Urinary bladder (tissue), 4 donors: Measurements from ENCODE around the gene FMNL3. TPM values are rescaled to one million over a fixed set of nuclear protein-coding genes. Genes with fewer than 3 reads are reported as not detected.

Source experiments
- DNase-seq: peaks from one replicate; pipeline ENCODE4 v3.0.0-alpha.2; 2015; ENCODE audit errors: extremely low spot score
- H3K27ac ChIP-seq: one replicate; pipeline ENCODE4 v1.5.1; 2013; ENCODE audit warnings: low read depth, mild to moderate bottlenecking, moderate library complexity
- H3K36me3 ChIP-seq: one replicate; pipeline ENCODE4 v1.6.1; 2013; ENCODE audit warnings: mild to moderate bottlenecking, moderate library complexity; ENCODE audit not compliant: insufficient read depth
- H3K4me1 ChIP-seq: one replicate; pipeline ENCODE4 v1.6.1; 2013; ENCODE audit warnings: mild to moderate bottlenecking, moderate library complexity; ENCODE audit not compliant: insufficient read depth
- H3K4me3 ChIP-seq: one replicate; pipeline ENCODE4 v1.5.1; 2013; ENCODE audit warnings: low read depth, low read length
- WGBS: extraction: QIAGEN DNeasy Blood & Tissue Kit; methylation state at CpG from one replicate; pipeline ENCODE4 v1.1.7; 2013; 5-methylcytosine and 5-hydroxymethylcytosine counted together
- polyA plus RNA-seq: library from polyadenylated mRNA; stranded (reverse); fragments of 200-250 nt; gene quantifications from one replicate; pipeline ENCODE4 v1.2.3, GENCODE V29; 2013
- total RNA-seq: library from RNA; depleted of rRNA; stranded (reverse); fragments of >200 nt; gene quantifications from one replicate; pipeline ENCODE4 v1.2.3, GENCODE V29; 2014
- donor health status: healthy with polysubstance abuse.
- donor health status: healthy.

The FMNL3 gene
- total and polyA plus RNA-seq, 2 donors: 8.1 to 28.9 TPM

- no peak for DNase-seq
- WGBS: 96% methylated on average over 3 of the region's 3 CpGs
- Histone ChIP-seq H3K4me3 (no peak overlapping the region), H3K4me1 (no peaks in the 10 kb centered on the region), H3K36me3 (no peaks in the 10 kb centered on the region), H3K27ac (no peak overlapping the region)
Observed at GRCh38 chr12:49661746-49662145, 45.5 kb downstream of the FMNL3 start.

- no peak overlapping the region for H3K4me3 ChIP-seq
- no peaks in the 10 kb centered on the region for H3K4me1 ChIP-seq
- no peak overlapping the region for H3K27ac ChIP-seq
- WGBS: 95% methylated on average over 3 of the region's 3 CpGs
- no peak for DNase-seq
- no peaks in the 10 kb centered on the region for H3K36me3 ChIP-seq
Observed at GRCh38 chr12:49661191-49661590, 46.0 kb downstream of the FMNL3 start.

- DNase-seq: no peak
- Histone ChIP-seq H3K27ac (no peak overlapping the region), H3K4me1 (no peaks in the 10 kb centered on the region), H3K36me3 (no peaks in the 10 kb centered on the region), H3K4me3 (no peak overlapping the region)
- WGBS: 76% methylated on average over 1 of the region's 1 CpG
Observed at GRCh38 chr12:49659753-49660152, 47.5 kb downstream of the FMNL3 start.

DNA sequence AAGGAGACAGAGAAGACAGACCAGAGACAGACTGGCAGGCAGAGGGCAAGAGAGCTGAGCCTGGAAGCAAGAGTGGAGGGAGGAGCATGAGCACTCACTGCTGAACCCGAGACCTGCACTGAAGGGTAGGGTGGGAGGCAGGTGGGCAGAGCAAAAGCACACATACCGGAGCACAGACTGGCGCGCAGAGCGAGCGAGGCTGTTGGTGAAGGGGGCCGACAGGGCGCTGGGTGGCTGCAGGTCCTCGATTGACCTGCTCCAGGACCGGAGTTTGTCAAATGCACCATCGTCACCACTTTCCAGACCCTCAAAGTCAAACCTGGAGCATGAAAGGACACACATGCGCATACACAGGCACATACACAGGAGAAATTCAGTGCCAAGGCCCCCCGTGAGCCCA, 48.9 kb downstream of the FMNL3 start:
- no peaks in the 10 kb centered on the region for H3K4me1 ChIP-seq
- 97% methylated on average over 13 of the region's 13 CpGs for WGBS

DNA sequence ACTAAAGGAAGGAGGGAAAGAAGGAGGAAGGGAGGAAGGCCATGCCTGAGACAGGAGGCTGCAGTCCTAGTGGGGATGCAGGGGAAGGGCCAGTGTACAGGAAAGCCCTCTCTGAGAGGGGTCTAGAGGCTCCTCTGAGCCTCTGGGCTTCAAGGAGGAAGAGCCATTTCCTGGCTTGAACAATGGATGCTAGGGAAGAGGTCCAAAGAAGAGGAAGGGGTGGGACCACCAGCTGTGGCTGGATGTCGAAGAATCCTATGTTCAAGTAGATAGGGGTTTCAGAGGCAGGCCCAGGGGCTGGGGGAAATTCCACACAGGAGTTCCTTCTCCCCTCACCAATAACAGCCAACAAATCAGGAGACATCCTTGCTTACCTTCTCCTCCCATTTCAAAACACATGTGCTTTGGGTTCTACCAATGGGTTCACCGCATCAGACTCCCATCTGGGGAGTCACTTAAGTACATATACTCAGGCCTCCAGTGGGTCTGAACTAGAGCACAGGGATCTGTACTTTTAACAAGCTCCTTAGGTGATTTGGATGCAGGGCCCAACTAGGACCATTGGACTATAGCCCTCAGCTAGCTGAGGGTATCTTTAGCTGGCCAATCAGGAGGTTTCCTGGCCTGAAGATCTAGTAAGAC, 51.5 kb downstream of the FMNL3 start:
- no peak for DNase-seq
- Histone ChIP-seq H3K27ac (no peak overlapping the region), H3K4me3 (no peak overlapping the region), H3K36me3 (no peaks in the 10 kb centered on the region), H3K4me1 (no peaks in the 10 kb centered on the region)
- 88% methylated on average over 2 of the region's 2 CpGs for WGBS

More for the DNA sequence above, 48.9 kb downstream of the FMNL3 start:
- Histone ChIP-seq H3K4me3 (no peak overlapping the region), H3K36me3 (no peaks in the 10 kb centered on the region), H3K27ac (no peak overlapping the region)
- DNase-seq: no peak

DNA sequence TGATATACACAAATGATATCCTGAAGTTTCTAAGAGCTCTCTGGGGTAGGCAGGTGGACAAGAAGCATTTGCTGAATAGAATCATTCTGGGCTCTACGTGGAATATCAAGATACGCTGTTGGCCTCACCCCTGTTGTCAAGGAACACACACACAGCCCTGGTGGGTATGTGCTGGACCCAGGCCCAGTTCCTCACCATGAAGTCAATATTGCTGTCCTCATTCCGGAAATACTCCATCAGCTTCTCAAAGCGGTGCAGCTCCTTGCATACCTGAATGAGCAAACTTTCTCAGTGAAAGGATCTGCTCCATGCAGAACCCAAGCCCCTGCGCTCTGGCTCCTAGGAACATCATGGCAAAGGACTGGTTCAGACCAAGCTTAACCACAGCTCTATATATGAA, 52.5 kb downstream of the FMNL3 start:
- DNase-seq: no peak
- no peaks in the 10 kb centered on the region for H3K4me1 ChIP-seq
- whole genome bisulfite sequencing: 91% methylated on average over 5 of the region's 5 CpGs
- no peak overlapping the region for H3K27ac ChIP-seq
- H3K36me3 ChIP-seq: no peaks in the 10 kb centered on the region
- no peak overlapping the region for H3K4me3 ChIP-seq

GRCh38 chr12:49652921-49653520, 54.2 kb downstream of the FMNL3 start:
- H3K4me1 ChIP-seq: no peaks in the 10 kb centered on the region
- H3K27ac ChIP-seq: no peak overlapping the region
- no peaks in the 10 kb centered on the region for H3K36me3 ChIP-seq
- no peak for DNase-seq
- no peak overlapping the region for H3K4me3 ChIP-seq
- 96% methylated on average over 4 of the region's 4 CpGs for WGBS

DNA sequence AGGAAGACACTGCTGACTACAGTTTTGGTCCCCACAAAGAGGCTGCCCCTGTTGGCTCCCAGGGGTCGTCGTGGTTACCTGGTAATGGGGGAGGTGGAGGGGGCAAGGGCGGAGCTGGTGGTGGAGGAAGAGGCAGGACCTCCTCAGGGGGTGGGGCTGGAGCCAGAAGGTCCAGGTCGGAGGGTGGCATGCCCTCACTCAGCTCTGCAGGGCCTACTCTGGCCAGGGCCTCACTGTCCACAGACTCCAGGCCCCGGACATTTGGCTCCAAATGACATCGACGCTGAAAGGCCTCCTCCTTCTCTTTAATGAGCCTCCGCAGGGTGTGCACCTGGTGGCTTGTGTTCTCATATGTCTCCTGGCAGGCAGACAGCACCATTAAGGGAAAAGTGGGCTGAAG, 55.4 kb downstream of the FMNL3 start:
- no peak for DNase-seq
- H3K4me3 ChIP-seq: no peak overlapping the region
- WGBS: 68% methylated on average over 8 of the region's 8 CpGs
- no peaks in the 10 kb centered on the region for H3K4me1 ChIP-seq
- H3K27ac ChIP-seq: no peak overlapping the region
- H3K36me3 ChIP-seq: no peaks in the 10 kb centered on the region

GRCh38 chr12:49649892-49650291, 57.3 kb downstream of the FMNL3 start:
- Histone ChIP-seq H3K4me1 (no peaks in the 10 kb centered on the region), H3K27ac (no peak overlapping the region), H3K36me3 (no peaks in the 10 kb centered on the region), H3K4me3 (no peak overlapping the region)
- no peak for DNase-seq
- 84% methylated on average over 5 of the region's 5 CpGs for WGBS

DNA sequence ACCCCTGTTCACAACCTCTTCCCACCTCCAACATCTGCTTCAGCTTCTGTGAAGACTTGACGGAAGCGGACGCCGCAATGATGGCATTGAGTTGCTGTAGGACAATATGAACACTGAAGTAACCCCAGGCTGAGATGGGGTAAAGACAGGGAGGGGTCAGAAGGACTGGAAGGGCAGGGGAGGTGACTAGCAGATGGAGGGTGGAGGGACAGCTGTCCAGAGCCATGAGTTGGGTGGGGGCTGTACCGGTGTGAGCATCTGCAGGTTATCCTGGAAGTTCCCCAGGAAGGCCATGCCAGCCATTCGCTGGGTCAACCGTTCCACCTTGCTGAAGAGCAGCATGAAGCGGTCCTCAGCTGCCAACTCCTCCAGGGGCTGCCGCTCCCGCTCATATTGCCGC, 57.8 kb downstream of the FMNL3 start:
- no peaks in the 10 kb centered on the region for H3K36me3 ChIP-seq
- no peak overlapping the region for H3K4me3 ChIP-seq
- H3K27ac ChIP-seq: no peak overlapping the region
- no peaks in the 10 kb centered on the region for H3K4me1 ChIP-seq
- WGBS: 95% methylated on average over 11 of the region's 11 CpGs
- no peak for DNase-seq

- H3K36me3 ChIP-seq: no peaks in the 10 kb centered on the region
- 80% methylated on average over 3 of the region's 3 CpGs for WGBS
Observed at GRCh38 chr12:49648712-49649003, 58.5 kb downstream of the FMNL3 start.

DNA sequence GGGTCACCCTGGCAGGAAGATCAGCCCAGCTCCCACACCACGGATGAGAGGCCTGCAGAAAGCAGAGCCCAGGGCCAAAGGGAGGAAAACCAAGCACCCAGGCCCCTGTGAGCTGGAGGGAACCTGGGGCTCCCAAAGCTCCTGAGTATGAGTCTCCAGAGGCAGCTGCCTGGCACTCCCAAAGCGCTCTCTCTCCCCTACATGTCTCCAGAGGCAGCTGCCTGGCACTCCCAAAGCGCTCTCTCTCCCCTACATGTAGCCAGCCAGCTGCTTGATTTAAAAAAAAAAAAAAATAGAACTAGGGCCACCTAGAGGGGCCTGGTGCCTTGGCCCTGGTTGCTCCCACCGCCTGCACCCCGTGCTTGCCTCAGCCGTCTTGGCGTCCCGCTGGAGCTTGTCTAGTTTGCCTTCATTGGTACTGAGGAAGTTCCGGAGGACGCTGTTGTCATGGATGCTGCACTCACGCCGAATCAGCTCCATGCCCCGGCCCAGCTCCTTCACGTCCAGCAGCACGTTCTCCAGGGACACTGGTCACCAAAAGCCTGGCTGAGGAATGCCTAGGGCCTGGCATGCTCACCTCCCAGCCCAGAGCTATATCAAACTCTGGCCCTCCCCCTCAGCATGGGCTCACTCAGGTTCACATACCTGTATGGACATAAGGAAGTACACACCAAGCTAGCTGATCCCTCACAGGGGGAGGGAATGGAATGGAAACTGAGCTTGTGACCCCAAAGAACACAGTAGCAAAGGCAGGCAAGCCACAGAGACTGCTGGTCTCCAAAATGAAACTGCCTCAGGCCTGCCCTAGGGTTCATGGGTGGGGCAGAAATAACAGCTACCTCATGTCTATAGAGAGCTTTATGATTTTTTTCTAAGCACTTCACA, 59.1 kb downstream of the FMNL3 start:
- H3K4me3 ChIP-seq: no peak overlapping the region
- no peaks in the 10 kb centered on the region for H3K4me1 ChIP-seq
- H3K36me3 ChIP-seq: peaks cover 1% of the 10 kb centered on the region
- DNase-seq: no peak
- H3K27ac ChIP-seq: no peak overlapping the region
- 85% methylated on average over 15 of the region's 15 CpGs for WGBS

More at GRCh38 chr12:49648712-49649003, 58.5 kb downstream of the FMNL3 start:
- DNase-seq: no peak
- Histone ChIP-seq H3K4me3 (no peak overlapping the region), H3K4me1 (no peaks in the 10 kb centered on the region), H3K27ac (no peak overlapping the region)

- no peak overlapping the region for H3K4me3 ChIP-seq
- 67% methylated on average over 12 of the region's 12 CpGs for WGBS
- peaks cover 1% of the 10 kb centered on the region for H3K36me3 ChIP-seq
- no peaks in the 10 kb centered on the region for H3K4me1 ChIP-seq
- DNase-seq: no peak
- no peak overlapping the region for H3K27ac ChIP-seq
Observed at GRCh38 chr12:49646871-49647654, 60.1 kb downstream of the FMNL3 start.
